NCI-H187 treated with DMSO at 0.1 percent for 48 hours (cell line): ENCODE results near the gene POTEJ.
"Not testable (repeated sequence)": the region's sequence is repeated elsewhere in the genome, so short reads cannot be mapped to it uniquely, and the experiment has no call there.

Experiments
- DNase-seq: peaks from one replicate; lab custom pipeline; 2025; lab: John Stamatoyannopoulos, UW

The POTEJ gene

DNA sequence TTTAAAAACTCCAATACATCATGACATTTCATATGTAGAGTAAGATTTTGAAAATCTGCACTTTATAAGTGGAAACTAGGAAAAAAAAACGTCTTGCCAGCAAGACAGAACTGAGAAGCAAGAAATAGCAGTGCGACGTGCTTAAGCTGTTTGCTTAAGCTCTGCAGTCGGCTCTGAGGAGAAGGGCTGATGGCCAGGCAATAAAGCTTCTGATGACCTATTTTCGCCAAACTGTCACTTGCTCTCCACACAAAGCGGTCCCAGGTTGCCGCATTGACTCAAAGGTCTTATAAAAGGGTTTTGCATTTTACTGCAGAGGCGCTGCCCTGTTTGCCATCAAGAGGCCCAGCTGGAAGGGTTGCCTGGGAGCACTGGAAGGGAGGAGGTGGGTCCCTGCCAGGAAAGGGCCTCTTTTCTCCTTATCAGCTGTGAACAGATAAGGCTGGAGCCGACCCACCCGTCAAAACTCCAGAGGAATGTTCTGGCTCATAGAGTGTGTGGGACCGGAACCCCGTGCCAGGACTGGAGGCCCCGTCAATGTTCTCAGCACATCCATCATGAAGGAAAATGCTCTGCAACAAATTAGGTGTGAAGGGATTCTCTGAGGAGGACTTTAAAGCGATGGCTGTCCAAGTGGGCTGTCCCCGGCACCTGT, 9.5 kb upstream of the POTEJ start:
- not testable (repeated sequence) for DNase-seq

DNA sequence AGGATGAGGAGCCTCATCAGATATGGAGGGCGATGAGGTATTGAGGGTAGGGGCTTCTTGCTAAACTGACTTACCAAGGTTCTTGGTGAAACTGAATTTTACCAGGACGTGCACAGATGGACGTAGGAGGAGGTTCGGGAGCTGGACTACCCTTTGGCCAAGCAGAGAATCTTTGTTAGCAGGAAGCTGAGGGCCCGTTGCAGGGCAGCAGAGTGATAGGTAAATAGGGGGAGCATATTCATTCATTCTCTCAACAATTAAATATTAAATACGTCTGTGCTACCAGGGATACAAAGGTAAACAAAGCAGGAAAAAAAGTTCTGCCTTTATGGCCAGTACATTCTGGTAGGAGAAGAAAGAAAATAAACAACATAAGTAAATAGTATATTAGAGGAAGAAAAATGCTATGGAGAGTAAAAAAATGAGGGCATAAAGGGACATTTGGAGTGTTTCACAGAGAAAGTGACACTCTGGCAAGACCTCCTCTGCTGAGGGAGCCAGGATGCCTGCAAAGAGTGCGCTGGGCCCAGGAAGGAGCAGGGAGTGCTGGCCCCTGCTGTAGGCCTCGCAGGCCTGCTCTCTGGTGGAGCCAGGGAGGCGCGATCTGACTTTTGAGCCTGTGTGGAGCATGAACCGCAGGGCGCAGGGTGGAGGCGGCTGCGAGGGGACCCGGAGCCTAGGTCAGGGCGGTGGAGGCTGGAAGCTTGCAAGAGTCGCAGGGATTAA, 2.8 kb upstream of the POTEJ start:
- not testable (repeated sequence) for DNase-seq

GRCh38 chr2:130609002-130609920, 2.0 kb upstream of the POTEJ start:
- not testable (repeated sequence) for DNase-seq

- not testable (repeated sequence) for DNase-seq
Measured at GRCh38 chr2:130610486-130610885, 754 bp upstream of the POTEJ start.

DNA sequence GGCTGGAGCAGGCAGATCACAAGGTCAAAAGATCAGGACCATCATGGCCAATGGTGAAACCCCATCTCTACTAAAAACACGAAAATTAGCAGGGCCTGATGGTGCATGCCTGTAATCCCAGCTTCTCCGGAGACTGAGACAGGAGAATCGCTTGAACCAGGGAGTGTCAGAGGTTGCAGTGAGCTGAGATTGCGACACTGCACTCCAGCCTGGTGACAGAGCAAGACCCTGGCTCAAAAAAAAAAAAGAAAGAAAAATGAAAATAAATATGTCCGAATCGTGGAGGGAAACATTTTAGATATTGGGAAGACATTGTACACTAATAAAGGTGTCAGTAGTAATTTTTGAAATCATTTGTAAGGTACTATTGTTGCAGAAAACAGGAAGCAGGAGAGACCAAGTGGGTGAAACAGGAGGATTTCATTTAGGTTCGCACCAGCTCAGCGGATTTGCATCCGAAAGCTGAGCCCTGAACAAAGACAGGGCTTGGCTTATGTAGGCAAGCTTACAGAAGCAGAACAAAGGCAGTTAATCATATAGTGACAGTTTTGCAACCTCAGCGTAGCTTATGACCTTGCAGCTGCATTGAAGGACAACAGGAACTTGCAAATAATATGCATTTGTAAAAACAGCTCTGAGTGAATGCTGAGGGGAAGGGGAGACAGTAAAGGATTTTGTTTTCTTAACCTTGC, 17.7 kb downstream of the POTEJ start:
- not testable (repeated sequence) for DNase-seq

GRCh38 chr2:130638973-130639372, 27.7 kb downstream of the POTEJ start:
- DNase-seq, result not testable (repeated sequence)

GRCh38 chr2:130641688-130642087, 30.4 kb downstream of the POTEJ start:
- DNase-seq, result not testable (repeated sequence)

DNA sequence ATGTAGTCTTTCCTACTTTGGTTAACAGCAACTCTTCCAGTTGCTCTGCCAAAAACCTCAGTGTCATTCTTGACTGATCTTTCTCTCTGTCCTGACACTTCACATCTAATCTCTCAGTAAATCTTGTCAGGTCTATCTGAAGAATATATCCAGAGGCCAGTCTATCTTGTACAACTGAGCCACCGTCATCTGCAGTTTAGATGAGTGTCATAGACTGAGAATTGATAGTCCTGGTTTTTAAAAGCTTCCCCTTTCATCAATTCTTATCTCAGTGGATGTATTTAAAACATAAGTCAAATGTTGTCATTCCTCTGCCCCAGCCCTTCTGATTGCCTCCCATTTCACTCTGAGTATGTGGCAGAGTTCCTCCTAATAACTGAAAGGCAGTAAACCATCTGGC, 38.0 kb downstream of the POTEJ start:
- DNase-seq, result not testable (repeated sequence)

GRCh38 chr2:130664506-130664905, 53.3 kb downstream of the POTEJ start:
- DNase-seq, result not testable (repeated sequence)

DNA sequence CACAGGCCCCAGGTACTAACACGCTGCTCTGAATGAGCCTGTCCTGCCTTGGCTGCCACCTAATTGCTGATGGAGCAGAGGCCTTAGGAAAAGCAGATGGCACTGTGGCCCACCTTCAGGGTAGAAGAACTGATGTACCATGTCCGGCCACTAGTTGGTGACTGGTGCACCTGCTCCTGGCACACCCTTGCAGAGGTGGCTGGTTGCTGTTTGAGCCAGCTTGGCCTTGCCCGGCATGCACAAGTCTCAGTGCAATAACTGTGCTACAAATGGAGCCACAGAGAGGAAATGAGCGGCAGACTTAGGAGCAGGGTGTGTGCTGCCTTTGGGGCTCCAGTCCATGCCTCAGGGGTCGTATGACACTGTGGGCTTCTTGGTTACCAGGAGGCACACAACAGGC, 54.4 kb downstream of the POTEJ start:
- DNase-seq, result not testable (repeated sequence)

DNA sequence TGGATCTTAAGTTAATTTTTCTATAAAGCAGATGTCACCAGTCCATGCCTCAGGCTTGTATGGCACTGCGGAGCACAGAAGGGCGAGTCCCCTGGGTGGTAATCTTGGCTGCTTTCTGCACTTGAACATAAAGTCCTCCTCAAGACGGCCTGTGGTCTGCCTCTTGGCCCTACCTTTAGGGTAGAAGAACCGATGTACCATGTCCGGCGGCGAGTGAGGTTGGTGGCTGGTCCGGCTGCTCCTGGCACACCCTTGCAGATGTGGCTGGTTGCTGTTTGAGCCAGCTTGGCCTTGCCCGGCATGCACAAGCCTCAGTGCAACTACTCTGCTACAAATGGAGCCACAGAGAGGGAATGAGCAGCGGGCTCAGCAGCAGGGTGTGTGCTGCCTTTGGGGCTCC, 56.3 kb downstream of the POTEJ start:
- not testable (repeated sequence) for DNase-seq

DNA sequence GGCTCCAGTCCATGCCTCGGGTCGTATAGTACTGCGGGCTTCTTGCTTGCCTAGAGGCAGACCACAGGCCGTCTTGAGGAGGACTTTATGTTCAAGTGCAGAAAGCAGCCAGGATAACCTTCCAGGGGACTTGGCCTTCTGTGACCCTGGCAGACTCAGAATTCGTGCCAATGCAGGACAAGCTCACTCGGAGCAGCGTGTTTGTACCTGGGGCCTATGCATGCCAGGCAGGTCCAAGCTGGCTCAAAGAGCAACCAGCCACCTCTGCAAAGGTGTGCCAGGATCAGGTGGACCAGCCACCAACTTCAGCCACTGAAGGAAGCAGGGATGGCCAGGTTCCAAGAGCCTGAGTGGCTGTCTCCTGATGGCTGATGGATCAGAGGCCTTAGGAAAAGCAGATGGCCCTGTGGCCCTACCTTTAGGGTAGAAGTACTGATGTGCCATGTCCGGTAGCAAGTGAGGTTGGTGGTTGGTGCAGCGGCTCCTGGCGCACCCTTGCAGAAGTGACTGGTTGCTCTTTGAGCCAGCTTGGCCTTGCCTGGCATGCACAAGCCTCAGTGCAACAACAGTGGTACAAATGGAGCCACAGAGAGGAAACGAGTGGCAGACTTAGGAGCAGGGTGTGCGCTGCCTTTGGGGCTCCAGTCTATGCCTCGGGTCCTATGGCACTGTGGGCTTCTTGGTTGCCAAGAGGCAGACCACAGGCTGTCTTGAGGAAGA, 58.9 kb downstream of the POTEJ start:
- DNase-seq, result not testable (repeated sequence)

DNA sequence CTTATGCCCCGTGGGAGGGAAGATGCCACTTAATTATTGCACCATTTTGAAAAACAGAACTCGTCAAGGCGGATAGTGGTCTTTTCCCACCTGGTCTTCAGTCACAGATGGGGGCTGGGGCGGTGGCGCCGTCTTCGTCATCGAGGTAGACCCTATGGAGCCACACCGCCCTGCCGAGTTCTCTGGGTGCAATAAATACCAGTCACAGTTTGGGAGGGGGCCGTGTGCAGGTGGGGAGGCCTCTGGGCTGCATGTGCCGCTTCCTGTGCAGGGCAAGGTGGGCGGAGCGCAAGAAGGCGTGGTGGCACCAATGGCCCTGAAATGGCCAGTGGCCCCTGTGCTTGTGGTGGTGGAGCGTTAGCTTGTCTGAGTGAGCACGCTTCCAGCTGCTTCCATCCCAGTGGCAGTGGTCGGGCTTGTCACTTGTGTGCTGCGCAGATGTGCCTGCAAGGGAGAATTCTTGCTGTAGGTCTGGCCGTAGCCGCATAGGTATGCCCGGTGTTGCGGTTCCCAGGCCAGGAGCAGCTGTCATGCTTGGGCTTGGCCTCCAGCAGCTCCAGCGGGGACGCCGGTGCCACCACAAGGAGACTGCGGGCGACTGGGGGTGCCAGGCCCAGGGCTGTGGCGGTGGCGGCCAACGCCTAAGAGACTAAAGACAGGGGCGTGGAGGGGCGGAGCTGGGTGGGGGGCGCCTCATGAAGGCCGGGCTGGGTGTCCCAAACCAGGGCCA, 81.0 kb downstream of the POTEJ start:
- DNase-seq, result not testable (repeated sequence)

DNA sequence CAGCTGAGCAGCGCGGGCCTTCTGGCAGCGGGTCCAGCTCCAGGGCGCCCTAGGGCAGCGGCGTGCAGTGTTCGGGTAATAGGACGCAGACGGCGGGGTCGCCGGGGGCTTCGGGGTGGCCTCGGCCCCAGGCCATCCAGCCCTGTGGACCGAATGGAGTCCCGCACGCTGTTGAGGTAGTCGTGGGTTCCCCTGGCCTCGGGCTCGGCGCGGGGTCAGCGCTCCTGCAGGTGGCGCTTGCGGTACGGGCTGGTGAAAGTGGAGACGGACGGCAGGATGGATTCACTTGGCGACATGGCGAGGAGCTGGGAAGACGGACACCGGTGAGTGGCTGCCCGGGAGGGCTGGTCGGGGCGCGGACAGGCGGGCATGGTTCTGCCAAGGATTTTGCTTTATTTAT, 82.2 kb downstream of the POTEJ start:
- DNase-seq, result not testable (repeated sequence)

- DNase-seq, result not testable (repeated sequence)
Measured at GRCh38 chr2:130703250-130703649, 92.0 kb downstream of the POTEJ start.
